ENCODE data around the gene PPM1L. TPM values are rescaled to one million over a fixed set of nuclear protein-coding genes. Genes with fewer than 3 reads are reported as not detected.
"Not testable (repeated sequence)": the region's sequence is repeated elsewhere in the genome, so short reads cannot be mapped to it uniquely, and the experiment has no call there.

The PPM1L gene
- total and polyA plus RNA-seq, 10 of the 15 experiments (the other 5 are each of a cell fraction or from before 2014, with no cell fraction given): under 0.01 to 0.33 (median 0.06) TPM; not detected in 1

- ATAC-seq (no peak), DNase-seq (ENCODE audit: low read depth, low spot score) (no peak), FAIRE-seq (no peak)
- H3K27ac ChIP-seq (ENCODE audit: control insufficient read depth, insufficient read depth): no peak overlapping the region
- WGBS (ENCODE audit: insufficient coverage, insufficient replicate concordance, low lambda C conversion rate, missing lambda C conversion rate): 46% methylated on average over 3 of the region's 3 CpGs
- ChIA-PET POLR2A (no interaction called here), CTCF (interaction anchor here (1.0 to 1.9 kb wide), 8 partner anchors 10 to 740 kb away, joined by 3 to 5 read pairs (median 3); no protein-coding TSS in a partner anchor), SMC1A (ENCODE audit: uncharacterized antibody, unreplicated experiment) (interaction anchor here (1.8 to 2.5 kb wide), 3 partner anchors 231 to 565 kb away, joined by 6 to 16 read pairs (median 9); no protein-coding TSS in a partner anchor), RAD21 (ENCODE audit: unreplicated experiment) (interaction anchor here (0.9 kb wide), 1 partner anchor 232 kb away, joined by 3 read pairs; no protein-coding TSS in a partner anchor)
- no TSS peak for BruUV-seq (replicated peaks)
- no peak overlapping the region for H3K4me2 ChIP-seq (ENCODE audit: control insufficient read depth, insufficient read depth)
- H3K79me2 ChIP-seq (ENCODE audit: control insufficient read depth, insufficient read depth, low read length): no peaks in the 10 kb centered on the region
- no peak overlapping the region for H3K9ac ChIP-seq (ENCODE audit: control insufficient read depth, insufficient read depth, low read length)
- H3K36me3 ChIP-seq (ENCODE audit: control insufficient read depth in 2 of 2, insufficient read depth in 2 of 2, low read length in 1 of 2): no peaks in the 10 kb centered on the region
- H3K4me3 ChIP-seq: no peak overlapping the region
- TF ChIP-seq CTCF (IDR thresholded peaks at IDR 0.05 in 2 of 3, conservative IDR thresholded peaks at IDR 0.05 in 1 of 3; ENCODE audit: control insufficient read depth in 2 of 3, extremely low read depth in 1 of 3, insufficient read depth in 1 of 3, low read depth in 3 of 3, low read length in 3 of 3): no peak
- no peak for TF ChIP-seq MTA2 (IDR thresholded peaks at IDR 0.05; ENCODE audit: low read depth)
- TF ChIP-seq TBL1XR1 (IDR thresholded peaks at IDR 0.05; ENCODE audit: low read depth, low read length): no peak
- TF ChIP-seq MXI1 (IDR thresholded peaks at IDR 0.05; ENCODE audit: low read depth, low read length): no peak
- no peak for TF ChIP-seq BRCA1 (IDR thresholded peaks at IDR 0.05; ENCODE audit: low read depth, low read length)
- H3K27me3 ChIP-seq (replicated peaks in 1 of 2; ENCODE audit: control insufficient read depth in 2 of 2, insufficient read depth in 2 of 2, low read length in 1 of 2): peaks cover 3 to 5% of the 10 kb centered on the region in 2 experiments; a peak in 2 of 4 replicates
- no peaks in the 10 kb centered on the region for H3K9me3 ChIP-seq (replicated peaks; ENCODE audit: control insufficient read depth, insufficient read depth, low read length)
- H4K20me1 ChIP-seq (ENCODE audit: control insufficient read depth, insufficient read depth): no peaks in the 10 kb centered on the region
- no peaks in the 10 kb centered on the region for H3K4me1 ChIP-seq (ENCODE audit: control insufficient read depth, insufficient read depth, low read length)
- in situ Hi-C loops (cut with MboI) (no loop called here), intact Hi-C loops (cut with micrococcal nuclease; ENCODE audit: unreplicated experiment) (loop anchor here (5.0 kb wide), 2 partner anchors 218 to 713 kb away; no protein-coding TSS in a partner anchor)
- no peak overlapping the region for H2AFZ ChIP-seq (ENCODE audit: control insufficient read depth, low read depth, low read length)
These were observed 46.4 kb upstream of the PPM1L start for GRCh38 chr3:160709477-160710182.

DNA sequence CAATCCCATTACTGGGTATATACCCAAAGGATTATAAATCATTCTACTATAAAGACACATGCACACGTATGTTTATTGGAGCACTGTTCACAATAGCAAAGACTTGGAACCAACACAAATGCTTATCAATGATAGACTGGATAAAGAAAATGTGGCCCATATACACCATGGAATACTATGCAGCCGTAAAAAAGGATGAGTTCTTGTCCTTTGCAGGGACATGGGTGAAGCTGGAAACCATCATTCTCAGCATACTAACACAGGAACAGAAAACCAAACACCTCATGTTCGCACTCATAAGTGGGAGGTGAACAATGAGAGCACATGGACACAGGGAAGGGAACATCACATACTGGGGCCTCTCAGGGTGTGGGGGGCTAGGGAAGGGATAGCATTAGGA is 42.9 kb upstream of the PPM1L start:
- intact Hi-C loops (cut with micrococcal nuclease; ENCODE audit: unreplicated experiment); DNase-seq (ENCODE audit: low read depth, low spot score); BruUV-seq (replicated peaks); H3K4me1 ChIP-seq (ENCODE audit: control insufficient read depth, insufficient read depth, low read length); POLR2A ChIA-PET; SMC1A ChIA-PET (ENCODE audit: uncharacterized antibody, unreplicated experiment); H4K20me1 ChIP-seq (ENCODE audit: control insufficient read depth, insufficient read depth); ATAC-seq; in situ Hi-C loops (cut with MboI); H3K36me3 ChIP-seq (ENCODE audit: control insufficient read depth in 2 of 2, insufficient read depth in 2 of 2, low read length in 1 of 2); H3K27me3 ChIP-seq (replicated peaks in 1 of 2; ENCODE audit: control insufficient read depth in 2 of 2, insufficient read depth in 2 of 2, low read length in 1 of 2); H3K4me2 ChIP-seq (ENCODE audit: control insufficient read depth, insufficient read depth); H2AFZ ChIP-seq (ENCODE audit: control insufficient read depth, low read depth, low read length); FAIRE-seq; H3K27ac ChIP-seq (ENCODE audit: control insufficient read depth, insufficient read depth); RAD21 ChIA-PET (ENCODE audit: unreplicated experiment); H3K79me2 ChIP-seq (ENCODE audit: control insufficient read depth, insufficient read depth, low read length); CTCF ChIA-PET; H3K9ac ChIP-seq (ENCODE audit: control insufficient read depth, insufficient read depth, low read length); H3K9me3 ChIP-seq (replicated peaks; ENCODE audit: control insufficient read depth, insufficient read depth, low read length); H3K4me3 ChIP-seq: not testable (repeated sequence)
- WGBS (ENCODE audit: insufficient coverage, insufficient replicate concordance, low lambda C conversion rate, missing lambda C conversion rate): 40% methylated on average over 3 of the region's 3 CpGs

All from GM12878 (cell line).